GM21381 (cell line): ENCODE measurements around the gene THAP4.
"Not testable (repeated sequence)": the region's sequence is repeated elsewhere in the genome, so short reads cannot be mapped to it uniquely, and the experiment has no call there.

ENCODE experiments used
- ATAC-seq: cut with Tn5 transposase; IDR thresholded peaks from one replicate; pipeline ENCODE4 v1.9.1; 2021; ENCODE audit warnings: mild to moderate bottlenecking, moderate library complexity; ENCODE audit not compliant: unreplicated experiment

The THAP4 gene

GRCh38 chr2:241589863-241590262 lies 47.1 kb downstream of the THAP4 start:
- not testable (repeated sequence) for ATAC-seq

- no peak for ATAC-seq
These were observed 50.2 kb downstream of the THAP4 start for GRCh38 chr2:241586564-241587264.

- no peak for ATAC-seq
These were observed 52.5 kb downstream of the THAP4 start for GRCh38 chr2:241584436-241584835.

DNA sequence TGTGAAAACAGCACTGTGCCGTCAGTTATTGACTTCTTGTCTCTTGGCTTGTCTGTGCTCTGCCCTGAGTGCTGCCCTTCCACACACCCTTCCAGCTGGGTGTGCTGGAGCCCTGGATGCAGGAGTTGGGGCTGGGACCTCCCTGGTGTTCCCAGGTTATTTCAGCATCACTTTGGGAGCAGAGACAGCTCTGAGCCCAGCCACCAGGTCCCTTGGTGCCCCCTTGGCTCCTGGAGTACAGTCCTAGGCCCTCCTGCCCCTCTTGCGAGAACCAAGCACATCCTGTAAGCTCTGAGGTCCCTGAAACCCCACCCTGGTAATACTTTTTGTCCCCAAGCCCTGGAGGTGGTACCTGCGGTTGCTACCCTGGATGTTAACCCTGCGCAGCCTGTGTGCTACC lies 54.2 kb downstream of the THAP4 start:
- ATAC-seq, result no peak

DNA sequence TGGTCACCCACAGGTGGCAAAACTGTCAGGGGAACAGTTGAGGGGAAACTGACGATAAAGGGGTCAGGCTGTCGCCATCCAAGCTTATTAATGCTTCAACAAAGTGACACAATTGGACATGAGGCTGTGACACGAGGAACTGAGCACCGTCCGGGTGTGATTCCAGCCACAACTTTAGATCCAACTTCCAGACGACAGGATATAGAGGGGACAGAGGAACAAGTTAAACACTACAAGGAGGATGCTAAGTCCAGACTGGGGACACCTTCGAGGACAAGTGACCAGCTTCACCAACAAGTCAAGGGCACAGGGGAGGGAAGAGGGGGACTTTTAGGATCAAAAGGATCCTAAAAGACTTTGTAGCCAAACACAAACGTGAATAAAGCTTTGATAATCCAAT lies 54.6 kb downstream of the THAP4 start:
- no peak for ATAC-seq

DNA sequence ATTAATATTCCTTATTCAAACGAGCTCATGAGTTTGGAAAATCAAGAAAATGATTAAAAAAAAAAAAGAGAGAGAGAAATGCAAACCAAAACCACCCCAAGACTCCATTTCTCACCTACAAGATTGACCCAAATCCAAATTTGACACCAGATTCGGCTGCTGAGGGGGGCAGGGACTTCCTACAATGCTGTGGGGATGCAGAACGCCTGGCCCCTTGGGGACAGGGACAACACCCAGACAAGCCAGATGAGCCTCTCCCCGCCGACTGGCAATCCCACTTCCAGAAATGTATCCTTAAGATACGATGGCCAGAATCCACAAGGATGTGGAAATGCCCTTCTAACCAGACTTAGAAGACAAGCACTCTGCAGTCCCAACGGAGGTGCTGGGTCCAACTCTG lies 57.7 kb downstream of the THAP4 start:
- no peak for ATAC-seq

- ATAC-seq, result no peak
These were observed 59.4 kb downstream of the THAP4 start for GRCh38 chr2:241577413-241578122.

DNA sequence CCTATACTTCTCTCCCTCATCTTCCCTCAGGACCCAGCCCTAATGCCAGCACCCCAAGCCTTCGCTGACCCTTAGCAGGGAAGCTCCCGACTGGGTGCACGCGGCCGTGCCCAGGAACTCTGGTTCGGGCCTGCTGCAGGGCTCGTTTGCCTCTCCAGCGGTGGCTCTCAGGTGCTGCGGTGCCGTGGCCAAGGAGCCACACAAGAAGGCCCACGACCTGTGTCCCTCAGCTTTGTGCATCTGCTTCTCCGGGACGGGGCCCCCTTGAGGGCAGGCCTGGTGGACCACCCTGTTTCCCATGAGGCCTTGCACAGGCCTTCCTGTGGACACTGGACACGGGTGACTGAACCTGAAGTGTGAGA lies 60.7 kb downstream of the THAP4 start:
- ATAC-seq, result no peak

DNA sequence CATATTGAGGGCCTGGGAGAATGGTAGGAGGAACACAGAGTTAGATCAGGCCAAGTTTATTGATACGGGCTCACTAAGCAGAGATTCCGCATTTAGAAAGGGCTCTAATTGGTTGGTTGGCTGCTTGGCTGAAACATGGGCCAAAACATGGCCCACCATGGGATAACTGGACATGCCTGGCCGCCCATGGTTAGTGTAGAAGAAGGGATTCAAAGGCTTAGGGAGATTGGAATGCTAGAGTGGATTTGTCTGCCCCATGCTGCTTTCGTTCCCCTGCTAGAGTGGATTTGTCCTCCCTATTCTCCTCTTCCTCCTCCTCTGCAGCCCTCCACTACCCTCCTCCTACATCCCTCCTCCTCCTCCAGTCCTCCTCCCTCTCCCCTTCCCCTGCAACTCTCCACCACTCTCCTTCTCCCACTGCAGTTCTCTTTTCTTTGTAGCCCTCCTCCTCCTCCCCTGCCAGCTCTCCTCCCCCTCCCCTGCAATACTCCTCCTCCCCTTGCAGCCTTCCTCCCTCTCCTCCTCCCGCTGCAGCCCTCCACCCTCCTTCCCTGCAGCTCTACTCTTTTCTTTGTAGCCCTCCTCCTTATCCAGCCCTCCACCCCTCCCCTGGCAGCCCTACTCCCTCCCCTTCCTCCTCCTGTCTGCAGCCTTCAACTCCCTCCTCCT lies 61.2 kb downstream of the THAP4 start:
- ATAC-seq, result no peak

DNA sequence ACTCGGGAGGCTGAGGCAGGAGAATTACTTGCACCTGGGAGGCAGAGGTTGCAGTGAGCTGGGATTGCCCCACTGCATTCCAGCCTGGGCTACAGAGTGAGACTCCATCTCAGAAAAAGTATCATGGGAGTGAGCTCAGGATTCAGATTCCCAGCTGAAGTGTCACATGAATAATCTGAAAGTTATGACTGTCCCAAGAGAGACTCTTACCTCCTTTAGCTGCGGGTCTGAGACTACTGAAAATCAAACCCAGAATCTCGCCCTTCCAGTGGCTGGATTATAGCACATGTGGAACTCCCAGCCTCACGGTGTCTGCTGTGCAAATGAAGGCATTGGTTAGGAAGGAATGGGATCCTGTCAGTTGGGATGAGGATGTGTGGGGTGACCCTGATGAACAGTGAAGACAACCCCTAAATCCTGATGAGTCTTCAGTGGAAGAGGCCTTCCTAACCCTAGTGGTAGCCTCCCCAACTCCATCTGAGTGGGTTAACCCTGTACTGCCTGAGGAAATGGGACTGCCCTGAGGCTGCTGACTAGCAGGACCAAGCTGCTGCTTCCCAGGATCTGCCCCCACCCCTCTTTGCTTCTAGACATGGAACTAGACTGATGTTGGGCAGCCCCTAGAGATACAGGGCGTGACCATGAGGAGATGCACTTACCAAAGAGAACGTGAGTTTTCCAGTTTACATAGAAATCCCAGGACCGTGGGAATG lies 61.9 kb downstream of the THAP4 start:
- ATAC-seq, result no peak

GRCh38 chr2:241573741-241574140 lies 63.2 kb downstream of the THAP4 start:
- ATAC-seq, result no peak

GRCh38 chr2:241572915-241573651 lies 63.9 kb downstream of the THAP4 start:
- not testable (repeated sequence) for ATAC-seq

- ATAC-seq, result no peak
These were observed 64.9 kb downstream of the THAP4 start for GRCh38 chr2:241571821-241572620.

GRCh38 chr2:241570961-241571581 lies 65.9 kb downstream of the THAP4 start:
- no peak for ATAC-seq

DNA sequence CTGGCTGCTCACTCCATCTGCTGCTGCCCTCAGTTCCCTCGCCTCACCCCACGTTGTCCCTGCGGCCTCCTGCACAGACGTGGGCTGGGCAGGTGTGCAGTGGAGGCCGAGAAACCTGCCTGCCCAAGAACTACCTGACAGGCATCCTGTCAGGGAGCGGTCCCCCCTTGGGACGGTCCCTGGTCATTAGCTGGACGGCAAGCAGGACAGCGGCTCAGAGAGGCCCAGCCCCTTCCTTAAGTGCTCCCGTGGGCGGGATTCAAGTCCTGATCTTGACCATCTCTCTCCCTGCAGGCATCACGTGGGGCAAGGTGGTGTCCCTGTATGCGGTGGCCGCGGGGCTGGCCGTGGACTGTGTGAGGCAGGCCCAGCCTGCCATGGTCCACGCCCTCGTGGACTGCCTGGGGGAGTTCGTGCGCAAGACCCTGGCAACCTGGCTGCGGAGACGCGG lies 67.1 kb downstream of the THAP4 start:
- no peak for ATAC-seq

DNA sequence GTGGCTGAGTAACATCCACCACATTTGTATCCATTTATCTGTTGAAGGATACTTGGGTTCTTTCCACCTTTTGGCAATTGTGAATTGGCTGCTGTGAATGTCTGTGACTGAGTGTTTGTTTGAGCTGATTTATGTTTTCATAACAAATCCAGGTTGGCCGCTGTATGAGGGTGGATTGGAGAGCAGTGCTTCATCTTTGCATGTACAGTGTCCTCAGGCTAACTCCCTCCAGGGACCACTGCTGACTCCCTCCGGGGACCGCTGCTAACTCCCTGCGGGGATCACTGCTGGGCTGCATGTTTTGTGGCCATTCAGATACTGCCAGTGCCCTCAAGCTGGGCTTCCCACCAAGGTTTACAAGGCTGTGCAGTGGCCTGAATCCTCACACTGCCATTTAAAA lies 68.2 kb downstream of the THAP4 start:
- no peak for ATAC-seq

DNA sequence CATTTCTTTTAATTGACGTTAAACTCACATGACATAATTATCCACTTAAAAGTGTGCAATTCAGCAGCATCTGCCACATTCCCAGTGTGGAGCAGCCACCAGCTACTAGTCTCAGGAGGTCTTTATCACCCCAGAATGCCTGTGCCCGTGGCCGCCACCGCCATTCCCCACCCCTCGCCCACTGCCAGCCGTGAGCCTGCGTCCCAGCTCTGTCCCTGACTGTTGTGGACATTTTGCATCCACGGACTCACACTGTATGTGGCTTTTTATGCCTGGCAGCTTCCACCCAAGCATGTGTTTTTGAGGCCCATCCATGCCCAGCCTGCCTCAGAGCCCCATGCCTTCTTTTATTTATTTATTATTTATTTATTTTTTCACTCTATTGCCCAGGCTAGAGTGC lies 69.2 kb downstream of the THAP4 start:
- no peak for ATAC-seq

DNA sequence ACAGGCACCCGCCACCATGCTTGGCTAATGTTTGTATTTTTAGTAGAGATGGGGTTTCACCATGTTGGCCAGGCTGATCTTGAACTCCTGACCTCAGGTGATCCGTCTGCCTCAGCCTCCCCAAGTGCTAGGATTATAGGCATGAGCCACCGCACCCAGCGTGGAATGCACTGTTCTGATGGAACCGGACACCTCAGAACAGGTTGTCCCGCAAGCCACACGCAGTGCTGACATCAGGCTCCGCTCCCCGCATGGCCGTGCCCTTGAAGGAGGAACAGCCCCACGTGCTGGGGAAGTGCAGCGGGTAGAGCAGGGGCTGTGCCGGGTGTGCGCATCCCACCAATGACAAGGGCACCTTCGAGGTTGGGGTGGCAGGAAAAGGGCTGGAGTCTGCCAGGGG lies 69.7 kb downstream of the THAP4 start:
- not testable (repeated sequence) for ATAC-seq

DNA sequence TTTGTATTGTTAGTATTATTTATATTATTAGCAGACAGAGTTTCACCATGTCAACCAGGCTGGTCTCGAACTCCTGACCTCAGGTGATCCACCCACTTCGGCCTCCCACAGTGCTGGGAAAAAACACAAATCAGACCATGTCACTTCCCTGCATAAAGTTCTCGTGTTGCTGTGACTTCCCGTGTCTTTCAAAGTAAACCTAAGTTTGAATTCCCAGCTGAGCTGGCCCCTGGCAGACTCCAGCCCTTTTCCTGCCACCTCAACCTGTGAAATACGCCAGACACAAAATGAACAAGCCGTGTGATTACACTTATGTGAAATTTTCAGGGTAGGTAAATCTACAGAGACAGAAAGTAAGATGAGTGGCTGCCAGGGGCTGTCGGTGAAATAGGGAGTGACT lies 70.5 kb downstream of the THAP4 start:
- no peak for ATAC-seq
